ENCODE data around the gene SDHAF1. TPM values are rescaled to one million over a fixed set of nuclear protein-coding genes. Genes with fewer than 3 reads are reported as not detected.

Gene SDHAF1
- polyA plus RNA-seq, 1 donor from 2014 or later, result 71.6 TPM

GRCh38 chr19:35991731-35992450 is 3.1 kb upstream of the SDHAF1 start:
- no peaks in the 10 kb centered on the region for H4K20me1 ChIP-seq (ENCODE audit: insufficient read depth)
- no peak overlapping the region for H2AFZ ChIP-seq (ENCODE audit: low read depth, low read length)
- H3K27me3 ChIP-seq (ENCODE audit: insufficient read depth, low read depth, low read length), result peaks cover 2% of the 10 kb centered on the region
- H3K79me2 ChIP-seq (replicated peaks; ENCODE audit: insufficient read depth, low read length), result peaks cover 13% of the 10 kb centered on the region
- H3K36me3 ChIP-seq (ENCODE audit: insufficient read depth, low read length), result no peaks in the 10 kb centered on the region
- no peaks in the 10 kb centered on the region for H3K9me3 ChIP-seq (ENCODE audit: low read length)
- no peak overlapping the region for H3K27ac ChIP-seq (ENCODE audit: low read length)
- TF ChIP-seq EZH2 (IDR thresholded peaks at IDR 0.05; ENCODE audit: borderline replicate concordance, insufficient read depth, low read length, poor library complexity, severe bottlenecking) (no peak), EP300 (conservative IDR thresholded peaks at IDR 0.05; ENCODE audit: poor library complexity, severe bottlenecking) (no peak), REST (IDR thresholded peaks at IDR 0.05; ENCODE audit: borderline replicate concordance) (no peak), POLR2AphosphoS5 (IDR thresholded peaks at IDR 0.05) (no peak), TAF1 (IDR thresholded peaks at IDR 0.05; ENCODE audit: low read depth) (no peak)
- no peak overlapping the region for H3K4me3 ChIP-seq (ENCODE audit: low read length)
- H3K4me2 ChIP-seq (ENCODE audit: low read length), result no peak overlapping the region
- no peak overlapping the region for H3K9ac ChIP-seq (ENCODE audit: low read length)
- H3K9me2 ChIP-seq (ENCODE audit: insufficient read depth, low read length), result no peaks in the 10 kb centered on the region
- H3F3A ChIP-seq (ENCODE audit: insufficient read depth, low read length, poor library complexity, severe bottlenecking), result no peaks in the 10 kb centered on the region

- no peak for TF ChIP-seq POLR2AphosphoS5 (IDR thresholded peaks at IDR 0.05)
- no peak for TF ChIP-seq EP300 (conservative IDR thresholded peaks at IDR 0.05; ENCODE audit: poor library complexity, severe bottlenecking)
- no peak for TF ChIP-seq EZH2 (IDR thresholded peaks at IDR 0.05; ENCODE audit: borderline replicate concordance, insufficient read depth, low read length, poor library complexity, severe bottlenecking)
- no peak for TF ChIP-seq SMC3 (conservative IDR thresholded peaks at IDR 0.05; ENCODE audit: poor library complexity)
- no peak for TF ChIP-seq TAF1 (IDR thresholded peaks at IDR 0.05; ENCODE audit: low read depth)
- TF ChIP-seq RAD21 (conservative IDR thresholded peaks at IDR 0.05), result no peak
- no peak for TF ChIP-seq MXI1 (conservative IDR thresholded peaks at IDR 0.05; ENCODE audit: poor library complexity, severe bottlenecking)
- TF ChIP-seq REST (IDR thresholded peaks at IDR 0.05; ENCODE audit: borderline replicate concordance), result no peak
- no peak for TF ChIP-seq CTCF (IDR thresholded peaks at IDR 0.05; ENCODE audit: poor library complexity, severe bottlenecking)
- no peak overlapping the region for H3K4me3 ChIP-seq (ENCODE audit: low read length)
Observed at GRCh38 chr19:35992907-35993765, 1.9 kb upstream of the SDHAF1 start.

More at GRCh38 chr19:35992907-35993765, 1.9 kb upstream of the SDHAF1 start:
- Histone ChIP-seq H3K79me2 (replicated peaks; ENCODE audit: insufficient read depth, low read length) (peaks cover 13% of the 10 kb centered on the region), H3K4me2 (ENCODE audit: low read length) (no peak overlapping the region), H3K9me3 (ENCODE audit: low read length) (no peaks in the 10 kb centered on the region), H3K9ac (ENCODE audit: low read length) (no peak overlapping the region), H2AFZ (ENCODE audit: low read depth, low read length) (no peak overlapping the region), H3F3A (ENCODE audit: insufficient read depth, low read length, poor library complexity, severe bottlenecking) (no peaks in the 10 kb centered on the region), H3K27ac (ENCODE audit: low read length) (no peak overlapping the region), H3K27me3 (ENCODE audit: insufficient read depth, low read depth, low read length) (no peaks in the 10 kb centered on the region), H4K20me1 (ENCODE audit: insufficient read depth) (no peaks in the 10 kb centered on the region), H3K36me3 (ENCODE audit: insufficient read depth, low read length) (no peaks in the 10 kb centered on the region), H3K9me2 (ENCODE audit: insufficient read depth, low read length) (no peaks in the 10 kb centered on the region)
